GM18519 (cell line): ENCODE data around the gene ARHGAP19.
"Not testable (repeated sequence)": the region's sequence is repeated elsewhere in the genome, so short reads cannot be mapped to it uniquely, and the experiment has no call there.

ENCODE experiments used
- ATAC-seq: cut with Tn5 transposase; IDR thresholded peaks from one replicate; pipeline ENCODE4 v1.9.1; 2021; ENCODE audit warnings: mild to moderate bottlenecking, moderate library complexity; ENCODE audit not compliant: unreplicated experiment, low FRiP score

Gene ARHGAP19

GRCh38 chr10:97290576-97291356 lies 1.7 kb downstream of the ARHGAP19 start:
- ATAC-seq, result not testable (repeated sequence)

GRCh38 chr10:97290076-97290475 lies 2.4 kb downstream of the ARHGAP19 start:
- ATAC-seq, result not testable (repeated sequence)

GRCh38 chr10:97280783-97281182 lies 11.7 kb downstream of the ARHGAP19 start:
- ATAC-seq, result no peak

- no peak for ATAC-seq
Observed at GRCh38 chr10:97279121-97279815, 13.2 kb downstream of the ARHGAP19 start.

- ATAC-seq, result no peak
Observed at GRCh38 chr10:97278491-97278989, 13.9 kb downstream of the ARHGAP19 start.

GRCh38 chr10:97277551-97277950 lies 14.9 kb downstream of the ARHGAP19 start:
- no peak for ATAC-seq

GRCh38 chr10:97274828-97275227 lies 17.6 kb downstream of the ARHGAP19 start:
- ATAC-seq, result no peak

GRCh38 chr10:97273700-97274099 lies 18.7 kb downstream of the ARHGAP19 start:
- no peak for ATAC-seq

GRCh38 chr10:97270523-97271154 lies 21.8 kb downstream of the ARHGAP19 start:
- ATAC-seq, result no peak

GRCh38 chr10:97267671-97268070 lies 24.8 kb downstream of the ARHGAP19 start:
- ATAC-seq, result no peak

- not testable (repeated sequence) for ATAC-seq
Observed at GRCh38 chr10:97265095-97265494, 27.3 kb downstream of the ARHGAP19 start.

GRCh38 chr10:97263971-97264370 lies 28.5 kb downstream of the ARHGAP19 start:
- no peak for ATAC-seq

- ATAC-seq, result no peak
Observed at GRCh38 chr10:97261656-97262055, 30.8 kb downstream of the ARHGAP19 start.

GRCh38 chr10:97261183-97261582 lies 31.3 kb downstream of the ARHGAP19 start:
- ATAC-seq, result no peak

- ATAC-seq, result no peak
Observed at GRCh38 chr10:97259119-97259518, 33.3 kb downstream of the ARHGAP19 start.

- no peak for ATAC-seq
Observed at GRCh38 chr10:97256356-97256755, 36.1 kb downstream of the ARHGAP19 start.

- no peak for ATAC-seq
Observed at GRCh38 chr10:97255512-97256293, 36.7 kb downstream of the ARHGAP19 start.

- ATAC-seq, result no peak
Observed at GRCh38 chr10:97254694-97255093, 37.7 kb downstream of the ARHGAP19 start.

GRCh38 chr10:97250952-97251351 lies 41.5 kb downstream of the ARHGAP19 start:
- ATAC-seq, result no peak

- no peak for ATAC-seq
Observed at GRCh38 chr10:97243836-97244235, 48.6 kb downstream of the ARHGAP19 start.
